ENCODE data around the gene CRTC2.

GRCh38 chr1:153951183-153951582 lies 7.2 kb downstream of the CRTC2 start:
- TF ChIP-seq CTCF (IDR thresholded peaks at IDR 0.05) = no peak
- TF ChIP-seq POLR2A (IDR thresholded peaks at IDR 0.05) = no peak
